SK-N-SH (cell line): ENCODE results near the gene RASSF3. TPM values are rescaled to one million over a fixed set of nuclear protein-coding genes. Genes with fewer than 3 reads are reported as not detected.

Experiments used
- CTCF ChIA-PET: fragments of 300-600, 350-600 bp; formaldehyde crosslinking; extraction: SDS; loops from one replicate; lab custom pipeline; 2021; lab: Yijun Ruan, JAX
- POLR2A ChIA-PET: fragments of 350-600 bp; sonication (Branson Sonifier 250); formaldehyde crosslinking; extraction: SDS; loops from one replicate; lab custom pipeline; 2020; ENCODE audit warnings: antibody characterized with exemption, inconsistent platforms; lab: Yijun Ruan, JAX
- DNase-seq: peaks from one replicate; pipeline ENCODE4 v3.0.0; 2012
- H2AFZ ChIP-seq: fragments of 200-600 bp; sonication (generic); 2 replicates; pipeline ENCODE4 v1.8.1; 2016; ENCODE audit warnings: antibody characterized with exemption, mild to moderate bottlenecking, low read depth
- H3F3A ChIP-seq: fragments of 200-600 bp; sonication (generic); replicated peaks from 2 replicates; pipeline ENCODE3; 2016; ENCODE audit warnings: antibody characterized with exemption, mild to moderate bottlenecking; ENCODE audit not compliant: insufficient read depth
- H3K27ac ChIP-seq, 2 experiments: fragments of 200-500 bp in 1 of 2; fragments of 200-600 bp in 1 of 2; sonication (Bioruptor generic) in 1 of 2; sonication (generic), shearing (Covaris generic) in 1 of 2; 2 replicates each; pipeline versions ENCODE4 v1.5.1 to v1.6.1; 2014 to 2016; ENCODE audit warnings: low read depth in 2 of 2, inconsistent platforms in 1 of 2, low read length in 1 of 2, mild to moderate bottlenecking in 1 of 2, mixed read lengths in 1 of 2
- H3K27me3 ChIP-seq: fragments of 200-600 bp; sonication (generic), shearing (Covaris generic); 2 replicates; pipeline ENCODE4 v1.6.1; 2016; ENCODE audit warnings: mixed run types; ENCODE audit not compliant: insufficient read depth
- H3K36me3 ChIP-seq, 2 experiments: fragments of 200-500 bp in 1 of 2; fragments of 200-600 bp in 1 of 2; sonication (Bioruptor generic) in 1 of 2; sonication (generic) in 1 of 2; replicated peaks in 1 of 2; 2 replicates each; pipeline versions ENCODE3 to v1.5.1; 2014 to 2016; ENCODE audit warnings: low read length in 1 of 2, mild to moderate bottlenecking in 1 of 2; ENCODE audit not compliant: insufficient read depth in 2 of 2, control insufficient read depth in 1 of 2
- H3K4me1 ChIP-seq, 2 experiments: fragments of 200-500 bp in 1 of 2; fragments of 200-600 bp in 1 of 2; sonication (Bioruptor generic) in 1 of 2; sonication (generic), shearing (Covaris generic) in 1 of 2; 2 replicates each; pipeline versions ENCODE4 v1.5.1 to v1.6.1; 2014 to 2016; ENCODE audit warnings: low read depth in 1 of 2, low read length in 1 of 2, mixed run types in 1 of 2; ENCODE audit not compliant: insufficient read depth in 2 of 2, control insufficient read depth in 1 of 2
- H3K4me2 ChIP-seq: fragments of 200-600 bp; sonication (generic), shearing (Covaris generic); 2 replicates; pipeline ENCODE4 v1.6.1; 2017; ENCODE audit warnings: mixed run types
- H3K4me3 ChIP-seq, 2 experiments: fragments of 200-500 bp in 1 of 2; fragments of 200-600 bp in 1 of 2; sonication (Bioruptor generic) in 1 of 2; sonication (generic), shearing (Covaris generic) in 1 of 2; 2 replicates each; pipeline versions ENCODE4 v1.5.1 to v1.8.1; 2014 to 2016; ENCODE audit warnings: low read depth in 2 of 2, inconsistent platforms in 1 of 2, low read length in 1 of 2, mild to moderate bottlenecking in 1 of 2, mixed read lengths in 1 of 2, moderate library complexity in 1 of 2
- H3K79me2 ChIP-seq: fragments of 200-600 bp; sonication (generic); 2 replicates; pipeline ENCODE4 v1.8.1; 2017; ENCODE audit warnings: mild to moderate bottlenecking; ENCODE audit not compliant: insufficient read depth
- H3K9ac ChIP-seq: fragments of 200-600 bp; sonication (generic); 2 replicates; pipeline ENCODE4 v1.6.1; 2017; ENCODE audit warnings: mixed run types
- H3K9me2 ChIP-seq: fragments of 200-600 bp; sonication (generic); 2 replicates; pipeline ENCODE4 v1.6.1; 2017; ENCODE audit warnings: mixed run types
- H3K9me3 ChIP-seq: fragments of 200-600 bp; sonication (generic); 2 replicates; pipeline ENCODE4 v1.6.1; 2017; ENCODE audit warnings: mixed run types, mild to moderate bottlenecking, moderate library complexity
- H4K20me1 ChIP-seq: fragments of 200-600 bp; sonication (generic); 2 replicates; pipeline ENCODE4 v1.6.1; 2017; ENCODE audit warnings: mild to moderate bottlenecking, mixed run types; ENCODE audit not compliant: insufficient read depth
- CHD2 ChIP-seq: fragments of 150-350 bp; IDR thresholded peaks from 2 replicates; pipeline ENCODE4 v1.6.1; 2018; ENCODE audit warnings: low read length; ENCODE audit not compliant: partially characterized antibody
- CTCF ChIP-seq: fragments of 200-600 bp; sonication (generic); IDR thresholded peaks from 2 replicates; pipeline ENCODE4 v1.6.1; 2017; ENCODE audit warnings: antibody characterized with exemption, mild to moderate bottlenecking, moderate library complexity
- FOXM1 ChIP-seq: IDR thresholded peaks from 2 replicates; pipeline ENCODE4 v1.4.0; 2012; ENCODE audit warnings: low read depth, mild to moderate bottlenecking
- GATA2 ChIP-seq: sonication (generic); formaldehyde crosslinking; IDR thresholded peaks from 2 replicates; pipeline ENCODE4 v1.5.0; 2020; ENCODE audit warnings: mild to moderate bottlenecking, missing genetic modification reagents
- JUND ChIP-seq: IDR thresholded peaks from 2 replicates; pipeline ENCODE4 v1.4.0; 2012
- NFIC ChIP-seq: IDR thresholded peaks from 2 replicates; pipeline ENCODE4 v1.4.0; 2012; ENCODE audit warnings: borderline replicate concordance
- RCOR1 ChIP-seq: fragments of 150-350 bp; IDR thresholded peaks from 2 replicates; pipeline ENCODE4 v1.6.1; 2017; ENCODE audit warnings: antibody characterized with exemption, low read length
- RFX5 ChIP-seq: IDR thresholded peaks from 2 replicates; pipeline ENCODE4 v1.6.1; 2012; ENCODE audit warnings: mild to moderate bottlenecking, improper control_type of control experiment, low read length
- RXRA ChIP-seq: IDR thresholded peaks from 2 replicates; pipeline ENCODE4 v1.4.0; 2012; ENCODE audit warnings: low read depth, mild to moderate bottlenecking, borderline replicate concordance
- TEAD4 ChIP-seq: IDR thresholded peaks from 2 replicates; pipeline ENCODE4 v1.4.0; 2012; ENCODE audit warnings: mild to moderate bottlenecking, borderline replicate concordance; ENCODE audit not compliant: insufficient read depth
- YY1 ChIP-seq: IDR thresholded peaks from 2 replicates; pipeline ENCODE4 v1.4.0; 2012; ENCODE audit warnings: low read depth, mild to moderate bottlenecking
- ZBTB33 ChIP-seq: IDR thresholded peaks from 2 replicates; pipeline ENCODE4 v1.4.0; 2012; ENCODE audit warnings: low read depth, borderline replicate concordance
- WGBS: methylation state at CpG from one replicate; pipeline ENCODE4 v1.1.6; 2017; ENCODE audit warnings: low lambda C conversion rate; 5-methylcytosine and 5-hydroxymethylcytosine counted together
- polyA plus RNA-seq, 3 experiments: library from polyadenylated mRNA; depleted of rRNA; stranded (reverse); fragments of >200 nt; gene quantifications; 2 replicates each; pipeline ENCODE4 v1.2.3, GENCODE V29; 2012
- TF ChIP-seq, protein P1 (sequence below): IDR thresholded peaks from 2 replicates; pipeline ENCODE4; 2012
- TF ChIP-seq, protein P2 (sequence below): IDR thresholded peaks from 2 replicates; pipeline ENCODE4 v1.4.0; 2012; ENCODE audit warnings: low read depth

RASSF3 gene
- polyA plus RNA-seq, 1 of the 3 experiments (the other 2 are of a cell fraction) = 11.1 TPM

DNA sequence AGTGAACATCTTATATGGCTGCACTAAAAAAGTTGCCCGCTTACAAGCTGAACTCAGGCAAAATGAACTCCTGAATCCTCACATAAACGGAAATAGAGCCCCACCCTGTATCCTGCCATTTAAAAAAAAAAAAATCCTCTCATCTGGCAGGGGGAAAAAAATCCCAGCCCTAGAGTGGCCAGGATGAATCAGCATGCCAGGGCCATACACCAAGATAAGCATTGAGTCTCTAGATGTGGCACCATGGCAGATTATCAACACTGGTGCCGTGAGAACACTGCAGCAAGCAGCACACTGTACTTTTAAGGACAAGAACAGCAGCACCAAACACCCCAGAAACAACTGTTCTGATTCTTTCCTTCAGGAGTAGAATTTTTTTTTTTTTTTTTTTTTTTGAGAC lies 65.5 kb downstream of the RASSF3 start (continued):
- TF ChIP-seq ZBTB33 = no peak
- TF ChIP-seq, protein P1, sequence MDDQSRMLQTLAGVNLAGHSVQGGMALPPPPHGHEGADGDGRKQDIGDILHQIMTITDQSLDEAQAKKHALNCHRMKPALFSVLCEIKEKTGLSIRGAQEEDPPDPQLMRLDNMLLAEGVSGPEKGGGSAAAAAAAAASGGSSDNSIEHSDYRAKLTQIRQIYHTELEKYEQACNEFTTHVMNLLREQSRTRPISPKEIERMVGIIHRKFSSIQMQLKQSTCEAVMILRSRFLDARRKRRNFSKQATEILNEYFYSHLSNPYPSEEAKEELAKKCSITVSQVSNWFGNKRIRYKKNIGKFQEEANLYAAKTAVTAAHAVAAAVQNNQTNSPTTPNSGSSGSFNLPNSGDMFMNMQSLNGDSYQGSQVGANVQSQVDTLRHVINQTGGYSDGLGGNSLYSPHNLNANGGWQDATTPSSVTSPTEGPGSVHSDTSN = peak; percentile 34
- no peak for TF ChIP-seq GATA2 (CRISPR knock-in tag)
- TF ChIP-seq FOXM1 = no peak
- no peak for TF ChIP-seq TEAD4
- no peak for TF ChIP-seq RCOR1
- no peak for TF ChIP-seq YY1
- no peak for TF ChIP-seq RFX5

GRCh38 chr12:64678248-64678647 lies 68.0 kb downstream of the RASSF3 start:
- Histone ChIP-seq H3K36me3 (no peaks in the 10 kb centered on the region), H3K4me1 (peaks cover 39 to 41% of the 10 kb centered on the region in 2 experiments), H3K9ac (no peak overlapping the region), H3K27me3 (no peaks in the 10 kb centered on the region), H3F3A (peaks cover 25% of the 10 kb centered on the region), H3K79me2 (peaks cover 74% of the 10 kb centered on the region), H2AFZ (no peak overlapping the region), H4K20me1 (no peaks in the 10 kb centered on the region), H3K4me3 (no peak overlapping the region), H3K9me3 (no peaks in the 10 kb centered on the region), H3K27ac (peak overlapping the region in 1 of 2 experiments; percentile 93; a peak in 2 of 4 replicates), H3K4me2 (no peak overlapping the region), H3K9me2 (no peaks in the 10 kb centered on the region)
- ChIA-PET CTCF (interaction anchor here (0.9 to 1.5 kb wide), 2 partner anchors 19 to 129 kb away, joined by 3 to 4 read pairs; no protein-coding TSS in a partner anchor), POLR2A (no interaction called here)
- WGBS = 84% methylated on average over 2 of the region's 2 CpGs
- DNase-seq = no peak
- peak; percentile 15; the same call in 1 of the 2 replicates for TF ChIP-seq CTCF
- TF ChIP-seq JUND = no peak

GRCh38 chr12:64678835-64679234 lies 68.5 kb downstream of the RASSF3 start:
- DNase-seq = no peak
- no peaks in the 10 kb centered on the region for H3K36me3 ChIP-seq
- H3K9me2 ChIP-seq = no peaks in the 10 kb centered on the region
- H3K4me1 ChIP-seq = peaks cover 37 to 40% of the 10 kb centered on the region in 2 experiments
- H4K20me1 ChIP-seq = no peaks in the 10 kb centered on the region
- ChIA-PET CTCF (interaction anchor here (0.6 to 1.8 kb wide), 3 partner anchors 10 to 76 kb away, joined by 4 to 6 read pairs (median 5); no protein-coding TSS in a partner anchor), POLR2A (interaction anchor here (0.9 kb wide), 1 partner anchor 70 kb away, joined by 3 read pairs; no protein-coding TSS in a partner anchor)
- no peak overlapping the region for H2AFZ ChIP-seq
- no peaks in the 10 kb centered on the region for H3K27me3 ChIP-seq
- H3F3A ChIP-seq = peaks cover 25% of the 10 kb centered on the region
- no peak overlapping the region for H3K4me3 ChIP-seq
- peak overlapping the region; percentile 60; the same call in 1 of the 2 replicates for H3K9ac ChIP-seq
- WGBS = 90% methylated on average over 5 of the region's 5 CpGs
- H3K79me2 ChIP-seq = peaks cover 75% of the 10 kb centered on the region
- peak overlapping the region in 1 of 2 experiments; percentile 93; a peak in 3 of 4 replicates for H3K27ac ChIP-seq
- H3K4me2 ChIP-seq = peak overlapping the region; percentile 78
- no peaks in the 10 kb centered on the region for H3K9me3 ChIP-seq
- no peak for TF ChIP-seq CHD2
- TF ChIP-seq, protein P1 = no peak
- no peak for TF ChIP-seq CTCF
- TF ChIP-seq, protein P2, sequence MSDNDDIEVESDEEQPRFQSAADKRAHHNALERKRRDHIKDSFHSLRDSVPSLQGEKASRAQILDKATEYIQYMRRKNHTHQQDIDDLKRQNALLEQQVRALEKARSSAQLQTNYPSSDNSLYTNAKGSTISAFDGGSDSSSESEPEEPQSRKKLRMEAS = no peak
- TF ChIP-seq NFIC = no peak
- TF ChIP-seq RXRA = no peak
